ENCODE measurements around the gene DALRD3. TPM values are rescaled to one million over a fixed set of nuclear protein-coding genes. Genes with fewer than 3 reads are reported as not detected.

DALRD3 gene
- total and polyA plus RNA-seq, 4 donors = 24.3 to 39.5 (median 33.3) TPM

DNA sequence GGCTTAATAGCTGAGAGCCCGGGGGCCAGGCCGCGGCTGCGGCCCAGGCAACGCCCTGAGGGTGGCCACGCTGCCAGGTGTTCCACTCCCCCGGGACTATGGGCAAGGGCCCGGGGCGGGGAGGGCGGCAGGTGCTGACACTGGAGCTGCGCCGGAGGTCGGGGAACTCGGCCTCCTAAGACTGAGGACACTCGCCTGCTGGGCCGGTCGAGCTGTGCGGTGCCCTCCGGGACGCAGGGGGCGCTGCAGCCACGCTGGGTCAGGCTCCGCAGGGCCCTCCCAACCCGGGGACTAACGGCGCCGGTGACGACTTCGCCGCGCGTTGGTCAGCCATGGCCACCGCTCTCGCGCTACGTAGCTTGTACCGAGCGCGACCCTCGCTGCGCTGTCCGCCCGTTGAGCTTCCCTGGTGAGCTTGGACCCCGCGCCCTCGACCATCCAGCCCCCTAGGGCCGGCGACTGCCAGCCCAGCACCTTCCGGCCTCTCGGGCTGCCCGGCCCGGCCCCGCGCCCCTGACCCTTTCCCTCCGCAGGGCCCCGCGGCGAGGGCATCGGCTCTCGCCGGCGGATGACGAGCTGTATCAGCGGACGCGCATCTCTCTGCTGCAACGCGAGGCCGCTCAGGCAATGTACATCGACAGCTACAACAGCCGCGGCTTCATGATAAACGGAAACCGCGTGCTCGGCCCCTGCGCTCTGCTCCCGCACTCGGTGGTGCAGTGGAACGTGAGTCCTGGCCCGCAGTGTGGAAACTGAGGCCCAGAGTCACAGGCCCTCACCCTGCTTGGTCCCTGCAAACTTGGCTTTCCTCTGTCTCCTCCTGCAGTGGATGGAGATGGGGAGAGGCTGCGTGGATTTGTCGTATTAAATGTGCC, 3.7 kb upstream of the DALRD3 start, which contains the start of gene NDUFAF3:
Gene NDUFAF3 (plus strand): TSS at position 309 of the 875 bp plus-strand sequence. CDS start 24 bp downstream, at position 333.
- peaks cover 7 to 34% (median 31%) of the 10 kb centered on the region in 4 donors for H3K36me3 ChIP-seq (ENCODE audit: control insufficient read depth in 4 of 4, insufficient read depth in 4 of 4, low read length in 4 of 4)
- DNase-seq = peak; percentile 94 to 95 (median 95)

DNA sequence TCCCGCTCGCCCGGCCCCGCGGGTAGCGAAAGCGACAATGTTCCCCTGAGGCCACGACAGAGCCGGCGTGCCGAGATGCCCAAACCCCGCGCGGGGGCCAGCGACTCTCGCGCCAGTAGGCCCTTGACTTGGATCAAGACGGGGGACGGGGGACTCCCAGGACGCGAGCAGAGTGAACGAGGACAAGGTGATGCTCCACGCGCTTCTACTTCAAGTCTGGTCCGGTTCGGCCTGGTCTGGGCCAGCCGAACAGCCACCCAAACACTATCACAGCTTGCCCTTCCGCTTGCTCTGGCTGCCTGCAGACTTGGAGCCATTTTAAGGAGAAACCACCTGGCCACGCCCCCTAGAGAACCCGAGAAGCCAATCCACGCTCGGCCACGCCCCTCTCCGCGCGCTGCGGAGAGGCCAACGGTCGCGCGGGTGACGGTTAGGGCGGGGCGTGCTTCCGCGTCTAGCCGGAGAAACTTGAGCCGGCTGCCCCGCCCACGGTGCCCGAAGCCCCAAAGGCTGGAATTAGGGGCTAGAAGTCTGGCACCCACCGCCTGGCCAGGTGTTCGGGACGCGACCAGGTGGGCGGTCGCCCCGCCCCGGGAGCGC, 2.9 kb upstream of the DALRD3 start:
- Histone ChIP-seq H3K4me1 (ENCODE audit: control insufficient read depth in 5 of 5, insufficient read depth in 5 of 5, low read length in 5 of 5) (peaks cover 6 to 33% (median 12%) of the 10 kb centered on the region in 5 donors), H3K36me3 (ENCODE audit: control insufficient read depth in 4 of 4, insufficient read depth in 4 of 4, low read length in 4 of 4) (peaks cover 7 to 36% (median 27%) of the 10 kb centered on the region in 4 donors), H3K9ac (ENCODE audit: insufficient read depth in 1 of 2, low read length in 2 of 2) (peak overlapping the region; percentile 55 to 95), H3K27me3 (ENCODE audit: control insufficient read depth in 3 of 3, insufficient read depth in 3 of 3, low read length in 2 of 3) (no peaks in the 10 kb centered on the region), H3K4me3 (peak overlapping the region; percentile 96), H3K27ac (ENCODE audit: low read depth in 1 of 2, low read length in 1 of 2) (peak overlapping the region; percentile 99 to 100), H3K9me3 (ENCODE audit: control insufficient read depth in 4 of 4, insufficient read depth in 3 of 4, low read length in 3 of 4) (no peaks in the 10 kb centered on the region)
- DNase-seq (peak; percentile 99), ATAC-seq (ENCODE audit: insufficient read depth, low FRiP score) (peak; percentile 90)
- TF ChIP-seq, protein P1, sequence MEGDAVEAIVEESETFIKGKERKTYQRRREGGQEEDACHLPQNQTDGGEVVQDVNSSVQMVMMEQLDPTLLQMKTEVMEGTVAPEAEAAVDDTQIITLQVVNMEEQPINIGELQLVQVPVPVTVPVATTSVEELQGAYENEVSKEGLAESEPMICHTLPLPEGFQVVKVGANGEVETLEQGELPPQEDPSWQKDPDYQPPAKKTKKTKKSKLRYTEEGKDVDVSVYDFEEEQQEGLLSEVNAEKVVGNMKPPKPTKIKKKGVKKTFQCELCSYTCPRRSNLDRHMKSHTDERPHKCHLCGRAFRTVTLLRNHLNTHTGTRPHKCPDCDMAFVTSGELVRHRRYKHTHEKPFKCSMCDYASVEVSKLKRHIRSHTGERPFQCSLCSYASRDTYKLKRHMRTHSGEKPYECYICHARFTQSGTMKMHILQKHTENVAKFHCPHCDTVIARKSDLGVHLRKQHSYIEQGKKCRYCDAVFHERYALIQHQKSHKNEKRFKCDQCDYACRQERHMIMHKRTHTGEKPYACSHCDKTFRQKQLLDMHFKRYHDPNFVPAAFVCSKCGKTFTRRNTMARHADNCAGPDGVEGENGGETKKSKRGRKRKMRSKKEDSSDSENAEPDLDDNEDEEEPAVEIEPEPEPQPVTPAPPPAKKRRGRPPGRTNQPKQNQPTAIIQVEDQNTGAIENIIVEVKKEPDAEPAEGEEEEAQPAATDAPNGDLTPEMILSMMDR (IDR thresholded peaks at IDR 0.05; ENCODE audit: control extremely low read depth, extremely low read depth) = no peak
- 0% methylated on average over 49 to 60 of the region's 60 CpGs for WGBS, 2 donors

More for the DNA sequence above, 3.7 kb upstream of the DALRD3 start, which contains the start of gene NDUFAF3:
- H3K4me1 ChIP-seq (ENCODE audit: control insufficient read depth in 5 of 5, insufficient read depth in 5 of 5, low read length in 5 of 5) = peaks cover 6 to 32% (median 12%) of the 10 kb centered on the region in 5 donors
- H3K9me3 ChIP-seq (ENCODE audit: control insufficient read depth in 4 of 4, insufficient read depth in 3 of 4, low read length in 3 of 4) = no peaks in the 10 kb centered on the region
- peak; percentile 86 for ATAC-seq (ENCODE audit: insufficient read depth, low FRiP score)
- no peaks in the 10 kb centered on the region for H3K27me3 ChIP-seq (ENCODE audit: control insufficient read depth in 3 of 3, insufficient read depth in 3 of 3, low read length in 2 of 3)
- WGBS, 2 donors = 1% methylated on average over 79 to 83 of the region's 83 CpGs
- TF ChIP-seq, protein P1 (IDR thresholded peaks at IDR 0.05; ENCODE audit: control extremely low read depth, extremely low read depth) = peak; percentile 76
- peak within 1 kb of the TSS; percentile 85 to 95 for H3K9ac ChIP-seq (ENCODE audit: insufficient read depth in 1 of 2, low read length in 2 of 2)
- peak within 1 kb of the TSS; percentile 99 to 100 for H3K27ac ChIP-seq (ENCODE audit: low read depth in 1 of 2, low read length in 1 of 2)
- peak within 1 kb of the TSS; percentile 96 for H3K4me3 ChIP-seq

DNA sequence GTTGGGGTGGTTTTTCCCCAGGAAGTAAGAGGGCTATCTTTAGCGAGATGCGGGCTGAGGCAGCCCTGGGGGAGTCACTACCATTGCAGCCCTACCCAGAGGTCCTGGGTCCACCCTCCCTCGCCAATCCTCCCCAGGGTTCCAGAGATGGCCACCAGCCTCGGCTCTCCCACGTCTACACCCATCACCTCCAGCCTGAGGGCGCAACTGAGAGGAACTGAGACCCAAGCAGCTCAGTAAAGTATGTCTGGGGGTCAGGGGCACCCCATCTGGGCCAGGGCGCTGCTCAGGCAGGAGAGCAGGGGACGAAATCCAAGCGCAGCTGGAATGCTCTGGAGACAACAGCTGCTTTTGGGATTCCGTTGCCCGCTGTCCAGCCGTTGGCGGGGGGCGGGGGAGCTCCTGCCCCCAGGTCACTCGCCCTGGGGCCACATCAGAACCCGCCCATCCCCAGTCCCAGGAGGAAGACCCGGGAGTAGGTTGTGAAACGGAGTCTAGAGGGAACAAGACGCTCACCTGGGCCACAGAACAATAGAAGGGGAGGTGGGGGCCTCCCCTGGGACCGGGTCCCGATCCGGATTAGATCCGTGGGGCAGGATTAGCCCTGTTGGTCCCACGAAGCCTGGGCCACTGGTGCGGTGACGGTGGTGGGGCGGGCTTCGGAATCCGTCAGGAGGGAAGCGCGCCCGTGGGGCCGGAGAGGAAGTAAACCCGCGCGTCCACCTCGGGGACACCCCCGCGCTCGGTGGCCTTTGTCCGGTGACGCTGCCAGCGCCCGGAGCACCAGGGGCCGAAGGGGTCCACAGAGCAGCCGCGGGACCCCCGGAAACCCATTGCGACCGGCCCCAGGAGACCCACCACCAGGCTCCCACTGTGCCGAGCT, 2.2 kb upstream of the DALRD3 start:
- Histone ChIP-seq H3K9me3 (ENCODE audit: control insufficient read depth in 4 of 4, insufficient read depth in 3 of 4, low read length in 3 of 4) (no peaks in the 10 kb centered on the region), H3K27me3 (ENCODE audit: control insufficient read depth in 3 of 3, insufficient read depth in 3 of 3, low read length in 2 of 3) (no peaks in the 10 kb centered on the region), H3K27ac (ENCODE audit: low read depth in 1 of 2, low read length in 1 of 2) (peak overlapping the region; percentile 93 to 94), H3K9ac (ENCODE audit: insufficient read depth in 1 of 2, low read length in 2 of 2) (peak overlapping the region; percentile 58 to 74), H3K36me3 (ENCODE audit: control insufficient read depth in 4 of 4, insufficient read depth in 4 of 4, low read length in 4 of 4) (peaks cover 6 to 36% (median 29%) of the 10 kb centered on the region in 4 donors), H3K4me3 (peak overlapping the region; percentile 54), H3K4me1 (ENCODE audit: control insufficient read depth in 5 of 5, insufficient read depth in 5 of 5, low read length in 5 of 5) (peaks cover 6 to 33% (median 12%) of the 10 kb centered on the region in 5 donors)
- ATAC-seq (ENCODE audit: insufficient read depth, low FRiP score) (no peak), DNase-seq (peak; percentile 38 to 45 (median 42))
- 1% methylated on average over 40 to 51 of the region's 51 CpGs for WGBS, 2 donors
- TF ChIP-seq, protein P1 (IDR thresholded peaks at IDR 0.05; ENCODE audit: control extremely low read depth, extremely low read depth) = no peak
